Left ventricle myocardium inferior (tissue), 1 donor: Measurements from ENCODE around the gene FTO. TPM values are rescaled to one million over a fixed set of nuclear protein-coding genes. Genes with fewer than 3 reads are reported as not detected.

ENCODE experiments used
- DNase-seq: peaks from one replicate; pipeline ENCODE4 v3.0.0-alpha.2; 2020
- H3K27ac ChIP-seq: fragments of 200-600 bp; replicated peaks from 2 replicates; pipeline ENCODE4 v1.8.0; 2021
- H3K27me3 ChIP-seq: fragments of 200-600 bp; 2 replicates; pipeline ENCODE4 v1.8.0; 2021; ENCODE audit warnings: low read depth
- H3K36me3 ChIP-seq: fragments of 200-600 bp; 2 replicates; pipeline ENCODE4 v1.8.0; 2021
- H3K4me1 ChIP-seq: fragments of 200-600 bp; 2 replicates; pipeline ENCODE4 v1.8.0; 2021
- H3K4me3 ChIP-seq: fragments of 200-600 bp; 2 replicates; pipeline ENCODE4 v1.8.0; 2021; ENCODE audit warnings: mild to moderate bottlenecking, moderate library complexity
- H3K9me3 ChIP-seq: fragments of 200-600 bp; replicated peaks from 2 replicates; pipeline ENCODE4 v1.8.0; 2021
- intact Hi-C: fragments of 100-400 bp; cut with micrococcal nuclease; formaldehyde crosslinking; loops from one replicate; pipeline ENCODE4 v1.11.0; 2022
- total RNA-seq: library from RNA; stranded (reverse); fragmentation: NEBNext Ultra II Directional; extraction: Animal tissue kit (Norgen Biotek cat#: 25700); gene quantifications from one replicate; pipeline ENCODE4 v1.2.1, GENCODE V29; 2021
- TF ChIP-seq, protein P1 (sequence below): fragments of 200-600 bp; IDR thresholded peaks from 2 replicates; pipeline ENCODE4 v1.8.0; 2021; ENCODE audit warnings: antibody characterized with exemption, mild to moderate bottlenecking, borderline replicate concordance
- donor health status: DM: no; HTN: yes; CAD: no; lungs with severe emphysema.

Gene FTO
- total RNA-seq, 1 donor from 2014 or later: 78.4 TPM

- intact Hi-C loops: no loop called here
- Histone ChIP-seq H3K4me1 (no peaks in the 10 kb centered on the region), H3K27ac (no peak overlapping the region), H3K36me3 (no peaks in the 10 kb centered on the region), H3K9me3 (peaks cover 7% of the 10 kb centered on the region), H3K27me3 (no peaks in the 10 kb centered on the region), H3K4me3 (no peak overlapping the region)
- TF ChIP-seq, protein P1, sequence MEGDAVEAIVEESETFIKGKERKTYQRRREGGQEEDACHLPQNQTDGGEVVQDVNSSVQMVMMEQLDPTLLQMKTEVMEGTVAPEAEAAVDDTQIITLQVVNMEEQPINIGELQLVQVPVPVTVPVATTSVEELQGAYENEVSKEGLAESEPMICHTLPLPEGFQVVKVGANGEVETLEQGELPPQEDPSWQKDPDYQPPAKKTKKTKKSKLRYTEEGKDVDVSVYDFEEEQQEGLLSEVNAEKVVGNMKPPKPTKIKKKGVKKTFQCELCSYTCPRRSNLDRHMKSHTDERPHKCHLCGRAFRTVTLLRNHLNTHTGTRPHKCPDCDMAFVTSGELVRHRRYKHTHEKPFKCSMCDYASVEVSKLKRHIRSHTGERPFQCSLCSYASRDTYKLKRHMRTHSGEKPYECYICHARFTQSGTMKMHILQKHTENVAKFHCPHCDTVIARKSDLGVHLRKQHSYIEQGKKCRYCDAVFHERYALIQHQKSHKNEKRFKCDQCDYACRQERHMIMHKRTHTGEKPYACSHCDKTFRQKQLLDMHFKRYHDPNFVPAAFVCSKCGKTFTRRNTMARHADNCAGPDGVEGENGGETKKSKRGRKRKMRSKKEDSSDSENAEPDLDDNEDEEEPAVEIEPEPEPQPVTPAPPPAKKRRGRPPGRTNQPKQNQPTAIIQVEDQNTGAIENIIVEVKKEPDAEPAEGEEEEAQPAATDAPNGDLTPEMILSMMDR: no peak
- no peak for DNase-seq
Measured at GRCh38 chr16:54129810-54130209, 425.9 kb downstream of the FTO start.

DNA sequence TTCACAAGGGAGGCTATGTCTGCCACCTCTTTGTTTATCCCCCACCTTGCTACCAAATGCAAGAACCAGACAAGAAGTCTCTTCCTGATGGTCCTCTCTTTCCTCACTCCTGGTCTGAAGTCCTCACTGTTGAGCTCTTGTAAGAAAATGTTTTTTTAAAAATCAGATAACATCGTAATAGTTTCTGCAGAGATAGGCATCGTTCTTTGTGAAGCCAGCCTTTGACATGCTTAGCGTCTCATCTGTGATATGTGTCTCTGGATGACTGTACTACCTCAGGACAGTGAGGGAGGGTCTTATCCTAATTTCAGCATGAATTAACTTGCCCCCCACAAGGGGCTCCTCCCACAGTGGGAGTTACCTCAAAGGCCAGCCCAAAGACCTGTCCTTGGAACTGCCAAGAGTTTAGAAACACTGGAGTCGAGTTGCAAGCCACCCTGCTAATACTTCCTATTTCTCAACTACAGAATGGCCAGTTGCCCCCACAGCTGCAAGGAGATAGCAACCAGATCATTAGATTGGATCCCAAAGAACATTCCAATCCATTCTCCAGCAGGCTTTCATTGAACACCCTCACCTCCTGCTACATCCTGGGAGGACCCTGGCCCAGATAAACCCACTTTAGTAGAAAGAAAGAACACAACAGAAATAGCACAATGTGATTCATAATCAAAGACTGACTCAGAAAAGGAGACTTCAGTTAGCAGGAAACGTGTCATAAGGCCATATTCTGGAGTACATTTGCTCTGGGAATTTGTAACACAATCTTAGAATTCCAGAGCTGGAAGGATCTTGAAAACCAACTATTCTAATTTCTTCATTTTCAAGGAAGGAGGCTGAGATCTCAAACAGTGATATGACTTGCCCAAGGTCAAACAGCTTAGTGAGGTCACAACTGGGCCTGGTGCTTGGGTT lies 431.7 kb downstream of the FTO start:
- Histone ChIP-seq H3K4me3 (no peak overlapping the region), H3K9me3 (peaks cover 11% of the 10 kb centered on the region), H3K27ac (no peak overlapping the region), H3K36me3 (no peaks in the 10 kb centered on the region), H3K27me3 (no peaks in the 10 kb centered on the region), H3K4me1 (no peaks in the 10 kb centered on the region)
- intact Hi-C loops: no loop called here
- DNase-seq: no peak
- TF ChIP-seq, protein P1: no peak

DNA sequence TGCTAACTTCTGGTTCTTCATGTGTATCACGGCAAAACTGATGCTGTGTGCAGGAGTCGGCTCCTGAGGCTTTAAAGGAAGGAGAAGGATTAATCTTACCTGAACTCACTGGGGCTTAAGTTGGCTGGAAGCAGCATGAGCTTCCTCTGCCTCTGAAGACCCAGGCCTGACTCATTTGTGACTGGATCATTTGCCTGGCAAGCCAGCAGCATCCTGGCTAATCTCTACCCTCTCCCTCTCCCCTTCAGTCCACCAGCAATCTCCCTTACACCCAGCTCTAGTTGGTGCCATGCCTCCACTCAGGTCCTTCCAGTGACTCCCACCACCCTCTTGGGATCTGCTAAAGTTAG lies 432.3 kb downstream of the FTO start:
- DNase-seq: no peak
- no peaks in the 10 kb centered on the region for H3K27me3 ChIP-seq
- H3K36me3 ChIP-seq: no peaks in the 10 kb centered on the region
- intact Hi-C loops: no loop called here
- TF ChIP-seq, protein P1: no peak
- H3K4me3 ChIP-seq: no peak overlapping the region
- no peak overlapping the region for H3K27ac ChIP-seq
- H3K4me1 ChIP-seq: no peaks in the 10 kb centered on the region
- peaks cover 11% of the 10 kb centered on the region for H3K9me3 ChIP-seq

DNA sequence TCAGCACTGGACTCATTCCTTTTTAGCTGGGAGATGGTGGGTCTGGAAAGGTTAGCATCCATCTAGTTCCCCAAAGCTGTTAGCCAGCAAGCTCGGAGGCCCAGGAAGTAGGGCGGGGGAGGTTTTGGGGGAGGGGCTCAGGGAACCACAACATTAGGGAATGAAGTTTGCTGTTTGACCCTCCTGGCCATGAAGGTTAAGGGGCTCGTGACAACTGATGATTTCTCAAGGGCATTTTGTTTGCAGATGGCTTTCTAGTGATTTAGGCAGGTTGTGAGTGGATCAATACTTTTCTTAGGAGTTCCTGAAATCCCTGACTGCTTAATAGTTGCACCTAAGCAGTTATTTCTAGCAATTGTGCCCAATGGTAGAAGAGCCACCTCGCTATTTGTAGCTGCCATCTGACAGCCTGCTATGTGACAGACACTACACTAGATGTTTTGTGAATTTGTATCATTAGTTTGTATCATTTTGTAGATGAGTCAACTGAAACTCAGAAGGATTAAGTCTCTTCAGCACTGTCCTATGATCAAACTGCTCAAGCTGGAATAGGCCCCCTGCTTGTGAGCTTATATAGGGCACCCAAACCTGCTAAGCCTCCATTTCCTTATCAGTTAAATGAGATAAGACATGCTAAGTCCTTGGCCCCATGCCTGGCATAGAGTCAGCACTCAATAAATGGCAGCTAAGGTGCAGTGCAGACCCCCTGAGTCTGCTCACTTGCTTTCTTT lies 436.3 kb downstream of the FTO start:
- DNase-seq: no peak
- H3K4me1 ChIP-seq: no peaks in the 10 kb centered on the region
- no peak overlapping the region for H3K4me3 ChIP-seq
- H3K9me3 ChIP-seq: peaks cover 11% of the 10 kb centered on the region
- no peaks in the 10 kb centered on the region for H3K36me3 ChIP-seq
- H3K27ac ChIP-seq: no peak overlapping the region
- TF ChIP-seq, protein P1: no peak
- intact Hi-C loops: no loop called here
- no peaks in the 10 kb centered on the region for H3K27me3 ChIP-seq

GRCh38 chr16:54140788-54141136 lies 436.8 kb downstream of the FTO start:
- DNase-seq: no peak
- no peaks in the 10 kb centered on the region for H3K27me3 ChIP-seq
- intact Hi-C loops: no loop called here

More at GRCh38 chr16:54140788-54141136, 436.8 kb downstream of the FTO start:
- Histone ChIP-seq H3K9me3 (peaks cover 11% of the 10 kb centered on the region), H3K4me1 (no peaks in the 10 kb centered on the region), H3K27ac (no peak overlapping the region), H3K4me3 (no peak overlapping the region), H3K36me3 (no peaks in the 10 kb centered on the region)
- TF ChIP-seq, protein P1: no peak
